ENCODE measurements around the gene RIN1. TPM values are rescaled to one million over a fixed set of nuclear protein-coding genes. Genes with fewer than 3 reads are reported as not detected.

The RIN1 gene
- total and polyA plus RNA-seq, 2 of the 13 experiments (the other 11 are each of a cell fraction or from before 2014, with no cell fraction given), result 2.4 to 4.1 TPM

GRCh38 chr11:66347425-66348276 lies 11.4 kb upstream of the RIN1 start, which contains the start of gene B4GAT1 (continued):
- no peak for TF ChIP-seq BCL3 (CRISPR knock-in tag; IDR thresholded peaks at IDR 0.05)
- no peak for TF ChIP-seq ZNF879 (CRISPR knock-in tag; IDR thresholded peaks at IDR 0.05)
- TF ChIP-seq ZNF501 (CRISPR knock-in tag; IDR thresholded peaks at IDR 0.05), result no peak
- no peak for TF ChIP-seq HNRNPH1 (optimal IDR thresholded peaks at IDR 0.05; ENCODE audit: low read depth, low read length)
- no peak; the same call in 1 of the 2 replicates for TF ChIP-seq ZBTB10 (CRISPR knock-in tag; IDR thresholded peaks at IDR 0.05; ENCODE audit: borderline replicate concordance)
- 0 out of 2 replicates have a peak, but pooled peaks have one; percentile 56 for TF ChIP-seq PRMT3 (CRISPR knock-in tag; IDR thresholded peaks at IDR 0.05; ENCODE audit: borderline replicate concordance, low read depth)
- peak; percentile 20; the same call in 1 of the 2 replicates for TF ChIP-seq ZNF616 (CRISPR knock-in tag; IDR thresholded peaks at IDR 0.05; ENCODE audit: low read depth)
- TF ChIP-seq TFDP2 (CRISPR knock-in tag; IDR thresholded peaks at IDR 0.05), result peak; percentile 44; the same call in 1 of the 2 replicates
- TF ChIP-seq DMTF1 (CRISPR knock-in tag; IDR thresholded peaks at IDR 0.05), result no peak
- TF ChIP-seq SIN3A (IDR thresholded peaks at IDR 0.05; ENCODE audit: borderline replicate concordance, low read depth, low read length), result peak; percentile 54; the same call in 1 of the 2 replicates
- TF ChIP-seq NFYB (CRISPR knock-in tag; IDR thresholded peaks at IDR 0.05), result 0 out of 2 replicates have a peak, but pooled peaks have one; percentile 26
- 0 out of 2 replicates have a peak, but pooled peaks have one; percentile 49 for TF ChIP-seq ZBTB7B (CRISPR knock-in tag; IDR thresholded peaks at IDR 0.05)
- no peak for TF ChIP-seq ZNF234 (CRISPR knock-in tag; conservative IDR thresholded peaks at IDR 0.05)
- no peak for TF ChIP-seq ZNF484 (CRISPR knock-in tag; IDR thresholded peaks at IDR 0.05; ENCODE audit: borderline replicate concordance, low read depth)
- TF ChIP-seq ZNF264 (CRISPR knock-in tag; IDR thresholded peaks at IDR 0.05), result no peak
- no peak for TF ChIP-seq CHD2 (IDR thresholded peaks at IDR 0.05; ENCODE audit: low read depth, low read length)
- no peak for TF ChIP-seq ZNF839 (CRISPR knock-in tag; IDR thresholded peaks at IDR 0.05; ENCODE audit: borderline replicate concordance)
- no peak; the same call in 1 of the 2 replicates for TF ChIP-seq ZGPAT (CRISPR knock-in tag; IDR thresholded peaks at IDR 0.05)
- no peak for TF ChIP-seq ZNF652 (CRISPR knock-in tag; IDR thresholded peaks at IDR 0.05; ENCODE audit: borderline replicate concordance, low read depth)
- TF ChIP-seq ZEB1 (IDR thresholded peaks at IDR 0.05; ENCODE audit: insufficient replicate concordance, low read depth), result no peak

All from HepG2 (cell line).